ENCODE measurements around the gene GABARAP. TPM values are rescaled to one million over a fixed set of nuclear protein-coding genes. Genes with fewer than 3 reads are reported as not detected.

The GABARAP gene
- total and polyA plus RNA-seq, 2 of the 13 experiments (the other 11 are each of a cell fraction or from before 2014, with no cell fraction given), result 161 to 310 TPM

DNA sequence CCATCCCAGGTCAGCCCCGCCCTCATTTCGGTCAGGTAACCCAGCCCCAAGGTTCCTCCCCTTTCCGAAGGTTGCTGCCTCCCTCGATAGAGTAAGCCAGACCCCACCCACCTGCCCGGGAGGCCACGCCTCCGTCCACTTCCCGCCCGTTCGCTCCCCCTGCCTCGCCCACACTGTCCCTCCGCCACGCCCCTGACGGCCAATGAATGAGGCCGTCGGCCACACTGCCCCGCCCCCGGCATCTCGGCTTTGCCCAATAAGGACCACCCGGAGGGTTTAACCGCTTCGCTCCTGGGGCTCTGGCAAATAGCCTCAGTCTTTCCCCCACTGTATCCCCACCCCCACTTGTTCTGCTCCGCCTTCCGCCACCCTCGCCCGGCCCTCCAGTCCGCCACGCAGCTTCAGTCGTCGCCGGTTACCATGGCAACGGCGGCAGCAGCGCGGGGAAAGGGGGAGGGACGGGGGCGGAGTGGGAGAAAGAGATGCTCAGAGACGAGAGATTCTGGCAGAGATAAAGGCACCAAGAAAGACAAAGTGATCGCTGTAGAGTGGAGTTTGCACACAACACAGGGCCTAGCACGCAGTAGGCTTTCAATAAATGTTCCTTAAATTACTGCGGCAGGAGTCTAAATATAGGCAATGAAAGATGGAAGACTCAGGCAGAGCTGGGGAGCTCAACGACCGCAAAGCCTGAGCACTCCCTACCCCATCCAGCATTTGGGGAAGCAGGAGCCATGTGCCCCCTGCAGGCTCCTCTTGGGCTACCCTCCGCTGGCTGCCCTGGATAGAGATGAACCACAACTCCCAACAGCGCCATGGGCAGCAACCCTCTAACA is 27.7 kb downstream of the GABARAP start (continued):
- TF ChIP-seq, protein P1, sequence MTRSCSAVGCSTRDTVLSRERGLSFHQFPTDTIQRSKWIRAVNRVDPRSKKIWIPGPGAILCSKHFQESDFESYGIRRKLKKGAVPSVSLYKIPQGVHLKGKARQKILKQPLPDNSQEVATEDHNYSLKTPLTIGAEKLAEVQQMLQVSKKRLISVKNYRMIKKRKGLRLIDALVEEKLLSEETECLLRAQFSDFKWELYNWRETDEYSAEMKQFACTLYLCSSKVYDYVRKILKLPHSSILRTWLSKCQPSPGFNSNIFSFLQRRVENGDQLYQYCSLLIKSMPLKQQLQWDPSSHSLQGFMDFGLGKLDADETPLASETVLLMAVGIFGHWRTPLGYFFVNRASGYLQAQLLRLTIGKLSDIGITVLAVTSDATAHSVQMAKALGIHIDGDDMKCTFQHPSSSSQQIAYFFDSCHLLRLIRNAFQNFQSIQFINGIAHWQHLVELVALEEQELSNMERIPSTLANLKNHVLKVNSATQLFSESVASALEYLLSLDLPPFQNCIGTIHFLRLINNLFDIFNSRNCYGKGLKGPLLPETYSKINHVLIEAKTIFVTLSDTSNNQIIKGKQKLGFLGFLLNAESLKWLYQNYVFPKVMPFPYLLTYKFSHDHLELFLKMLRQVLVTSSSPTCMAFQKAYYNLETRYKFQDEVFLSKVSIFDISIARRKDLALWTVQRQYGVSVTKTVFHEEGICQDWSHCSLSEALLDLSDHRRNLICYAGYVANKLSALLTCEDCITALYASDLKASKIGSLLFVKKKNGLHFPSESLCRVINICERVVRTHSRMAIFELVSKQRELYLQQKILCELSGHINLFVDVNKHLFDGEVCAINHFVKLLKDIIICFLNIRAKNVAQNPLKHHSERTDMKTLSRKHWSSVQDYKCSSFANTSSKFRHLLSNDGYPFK (CRISPR knock-in tag; IDR thresholded peaks at IDR 0.05; ENCODE audit: borderline replicate concordance), result peak; percentile 57; the same call in 1 of the 2 replicates
- TF ChIP-seq, protein P2, sequence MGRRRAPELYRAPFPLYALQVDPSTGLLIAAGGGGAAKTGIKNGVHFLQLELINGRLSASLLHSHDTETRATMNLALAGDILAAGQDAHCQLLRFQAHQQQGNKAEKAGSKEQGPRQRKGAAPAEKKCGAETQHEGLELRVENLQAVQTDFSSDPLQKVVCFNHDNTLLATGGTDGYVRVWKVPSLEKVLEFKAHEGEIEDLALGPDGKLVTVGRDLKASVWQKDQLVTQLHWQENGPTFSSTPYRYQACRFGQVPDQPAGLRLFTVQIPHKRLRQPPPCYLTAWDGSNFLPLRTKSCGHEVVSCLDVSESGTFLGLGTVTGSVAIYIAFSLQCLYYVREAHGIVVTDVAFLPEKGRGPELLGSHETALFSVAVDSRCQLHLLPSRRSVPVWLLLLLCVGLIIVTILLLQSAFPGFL (CRISPR knock-in tag; IDR thresholded peaks at IDR 0.05), result no peak
- TF ChIP-seq JUN (CRISPR knock-in tag; IDR thresholded peaks at IDR 0.05), result no peak
- TF ChIP-seq ZNF772 (CRISPR knock-in tag; IDR thresholded peaks at IDR 0.05), result 0 out of 2 replicates have a peak, but pooled peaks have one; percentile 54
- TF ChIP-seq NFATC3 (CRISPR knock-in tag; IDR thresholded peaks at IDR 0.05), result no peak
- TF ChIP-seq CCAR2 (optimal IDR thresholded peaks at IDR 0.05; ENCODE audit: low read depth, low read length), result no peak
- TF ChIP-seq ZFYVE20 (CRISPR knock-in tag; IDR thresholded peaks at IDR 0.05; ENCODE audit: borderline replicate concordance, low read depth), result no peak
- TF ChIP-seq, protein P3, sequence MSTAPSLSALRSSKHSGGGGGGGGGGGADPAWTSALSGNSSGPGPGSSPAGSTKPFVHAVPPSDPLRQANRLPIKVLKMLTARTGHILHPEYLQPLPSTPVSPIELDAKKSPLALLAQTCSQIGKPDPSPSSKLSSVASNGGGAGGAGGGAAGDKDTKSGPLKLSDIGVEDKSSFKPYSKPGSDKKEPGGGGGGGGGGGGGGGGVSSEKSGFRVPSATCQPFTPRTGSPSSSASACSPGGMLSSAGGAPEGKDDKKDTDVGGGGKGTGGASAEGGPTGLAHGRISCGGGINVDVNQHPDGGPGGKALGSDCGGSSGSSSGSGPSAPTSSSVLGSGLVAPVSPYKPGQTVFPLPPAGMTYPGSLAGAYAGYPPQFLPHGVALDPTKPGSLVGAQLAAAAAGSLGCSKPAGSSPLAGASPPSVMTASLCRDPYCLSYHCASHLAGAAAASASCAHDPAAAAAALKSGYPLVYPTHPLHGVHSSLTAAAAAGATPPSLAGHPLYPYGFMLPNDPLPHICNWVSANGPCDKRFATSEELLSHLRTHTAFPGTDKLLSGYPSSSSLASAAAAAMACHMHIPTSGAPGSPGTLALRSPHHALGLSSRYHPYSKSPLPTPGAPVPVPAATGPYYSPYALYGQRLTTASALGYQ (CRISPR knock-in tag; IDR thresholded peaks at IDR 0.05), result no peak
- TF ChIP-seq ZNF124 (CRISPR knock-in tag; IDR thresholded peaks at IDR 0.05), result 0 out of 2 replicates have a peak, but pooled peaks have one; percentile 45
- TF ChIP-seq, protein P4, sequence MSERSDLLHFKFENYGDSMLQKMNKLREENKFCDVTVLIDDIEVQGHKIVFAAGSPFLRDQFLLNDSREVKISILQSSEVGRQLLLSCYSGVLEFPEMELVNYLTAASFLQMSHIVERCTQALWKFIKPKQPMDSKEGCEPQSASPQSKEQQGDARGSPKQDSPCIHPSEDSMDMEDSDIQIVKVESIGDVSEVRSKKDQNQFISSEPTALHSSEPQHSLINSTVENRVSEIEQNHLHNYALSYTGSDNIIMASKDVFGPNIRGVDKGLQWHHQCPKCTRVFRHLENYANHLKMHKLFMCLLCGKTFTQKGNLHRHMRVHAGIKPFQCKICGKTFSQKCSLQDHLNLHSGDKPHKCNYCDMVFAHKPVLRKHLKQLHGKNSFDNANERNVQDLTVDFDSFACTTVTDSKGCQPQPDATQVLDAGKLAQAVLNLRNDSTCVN (CRISPR knock-in tag; IDR thresholded peaks at IDR 0.05; ENCODE audit: borderline replicate concordance), result no peak
- no peak for TF ChIP-seq TCF7L2 (IDR thresholded peaks at IDR 0.05; ENCODE audit: low read depth, low read length)
- TF ChIP-seq JARID2 (CRISPR knock-in tag; IDR thresholded peaks at IDR 0.05; ENCODE audit: insufficient replicate concordance), result no peak
- TF ChIP-seq ZFX (CRISPR knock-in tag; IDR thresholded peaks at IDR 0.05; ENCODE audit: low read depth), result no peak
- peak; percentile 33; the same call in 1 of the 2 replicates for TF ChIP-seq MEF2D (CRISPR knock-in tag; IDR thresholded peaks at IDR 0.05)
- no peak for TF ChIP-seq ZNF678 (CRISPR knock-in tag; IDR thresholded peaks at IDR 0.05)
- no peak for TF ChIP-seq ATF7-NPFF (CRISPR knock-in tag; IDR thresholded peaks at IDR 0.05; ENCODE audit: low read depth)
- no peak for TF ChIP-seq ERF (CRISPR knock-in tag; IDR thresholded peaks at IDR 0.05)
